Measurements from ENCODE around the gene SHANK2.

Gene SHANK2

DNA sequence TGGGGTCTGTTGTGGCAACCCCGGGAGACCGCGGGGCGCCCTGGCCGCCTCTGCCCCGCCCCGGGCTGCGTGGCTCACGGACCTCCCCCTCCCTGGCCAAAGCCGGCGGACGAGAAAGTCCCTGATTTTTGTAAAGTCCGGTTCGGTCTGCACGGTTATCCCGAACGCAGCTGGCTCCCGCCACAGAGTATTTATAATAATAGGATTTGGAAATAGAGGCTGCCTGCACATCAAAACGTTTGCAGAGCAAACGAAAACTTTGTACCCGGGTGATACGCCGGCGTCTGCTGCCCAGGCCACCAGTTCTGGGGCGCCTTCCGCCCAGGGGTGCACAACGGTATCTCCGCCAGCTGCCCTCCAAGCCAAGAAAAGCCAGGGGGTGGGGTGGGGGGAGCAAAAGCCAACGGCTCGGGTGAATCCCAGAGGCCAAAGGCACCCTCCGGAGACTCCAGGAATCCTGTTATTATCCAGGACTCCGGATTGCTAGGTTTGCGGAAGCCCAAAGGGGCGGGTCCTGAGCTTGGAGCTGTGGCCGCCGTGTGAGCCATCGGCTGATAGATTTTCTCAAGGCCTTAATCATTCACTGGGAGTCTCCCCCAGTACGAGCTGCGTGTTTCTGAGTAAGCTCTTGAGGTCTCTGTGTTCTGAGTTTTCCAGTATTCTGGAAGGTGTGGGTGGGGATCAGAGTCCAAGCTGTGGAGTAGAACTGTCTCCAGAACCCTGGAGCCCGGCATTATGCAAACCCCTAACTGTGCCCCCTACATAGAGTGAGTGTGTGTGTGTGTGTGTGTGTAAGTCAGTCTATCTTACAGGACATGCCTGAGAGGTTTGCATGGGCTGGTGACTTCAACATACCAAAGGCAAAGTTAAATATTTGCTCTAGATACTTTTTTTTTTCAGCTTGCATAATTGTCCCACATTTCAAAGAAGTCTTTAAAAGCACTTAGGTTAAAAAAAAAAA lies 673 bp upstream of the SHANK2 start:
- no peaks in the 10 kb centered on the region for H3K4me1 ChIP-seq
- H3K27me3 ChIP-seq = peaks cover 89% of the 10 kb centered on the region
- no peak overlapping the region for H3K4me3 ChIP-seq (ENCODE audit: low read depth, low read length)
- no peaks in the 10 kb centered on the region for H3K9me3 ChIP-seq
- no peak for DNase-seq
- TF ChIP-seq CTCF (IDR thresholded peaks at IDR 0.05; ENCODE audit: low read depth, low read length) = no peak
- H3K36me3 ChIP-seq = no peaks in the 10 kb centered on the region

DNA sequence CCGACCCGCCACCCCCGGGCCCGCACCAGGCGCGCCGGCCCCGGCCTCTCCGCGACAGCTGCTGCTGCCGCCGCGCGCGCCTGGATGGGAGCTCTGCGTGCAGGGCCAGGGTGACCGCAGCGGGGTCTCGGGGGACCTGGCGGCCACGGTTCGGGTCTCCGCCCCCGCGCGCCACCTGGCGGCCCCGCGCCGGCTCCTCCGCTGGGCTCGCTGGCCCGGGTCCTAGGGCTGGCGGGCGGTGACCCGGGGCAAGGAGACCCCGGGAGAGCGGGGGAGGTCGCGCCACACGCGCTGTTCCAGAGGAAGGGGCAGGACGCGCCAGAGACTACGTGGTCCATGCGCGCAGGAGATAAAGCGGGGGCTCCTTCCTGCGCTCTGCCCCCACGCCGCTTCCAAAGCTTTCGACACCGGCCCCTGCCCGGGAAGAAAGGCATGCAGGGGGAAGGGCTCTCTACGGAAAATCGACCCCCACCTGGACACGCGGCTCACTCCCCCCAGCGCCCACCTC lies 562 bp downstream of the SHANK2 start:
- no peak for TF ChIP-seq CTCF (IDR thresholded peaks at IDR 0.05; ENCODE audit: low read depth, low read length)
- H3K4me3 ChIP-seq (ENCODE audit: low read depth, low read length) = no peak overlapping the region
- no peaks in the 10 kb centered on the region for H3K9me3 ChIP-seq
- peaks cover 89% of the 10 kb centered on the region for H3K27me3 ChIP-seq
- H3K36me3 ChIP-seq = no peaks in the 10 kb centered on the region
- peak; percentile 73 for DNase-seq
- H3K4me1 ChIP-seq = no peaks in the 10 kb centered on the region

DNA sequence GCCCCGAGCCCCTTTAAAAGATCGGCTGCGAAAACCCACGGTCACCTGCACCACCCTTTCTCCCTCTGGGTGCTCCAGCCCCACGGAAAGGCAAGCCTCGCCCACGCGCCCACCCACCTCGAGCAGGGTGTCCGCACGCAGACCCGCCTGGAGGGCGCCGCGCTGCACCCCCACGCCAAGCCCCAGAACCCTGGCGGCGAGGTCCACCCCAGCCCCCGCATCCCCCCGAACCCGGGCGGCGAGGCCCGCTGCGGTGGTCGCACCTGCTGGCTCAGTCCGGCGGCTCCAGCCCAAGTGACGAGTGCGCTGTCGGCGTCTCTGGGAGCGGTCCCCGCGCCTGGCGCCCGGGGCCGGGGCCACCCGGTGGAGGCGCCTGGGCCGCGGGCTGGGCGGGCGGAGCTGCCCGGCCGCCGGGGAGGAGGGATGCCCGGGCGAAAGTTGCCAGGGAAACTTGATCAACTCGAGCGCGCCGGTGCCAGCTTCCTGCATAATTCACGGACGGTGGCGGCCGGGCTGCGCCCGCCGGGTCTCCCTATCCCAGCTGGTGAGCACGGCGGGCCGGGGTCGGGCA lies 1.1 kb downstream of the SHANK2 start:
- Histone ChIP-seq H3K4me3 (ENCODE audit: low read depth, low read length) (no peak overlapping the region), H3K9me3 (no peaks in the 10 kb centered on the region), H3K27me3 (peaks cover 86% of the 10 kb centered on the region), H3K4me1 (no peaks in the 10 kb centered on the region), H3K36me3 (no peaks in the 10 kb centered on the region)
- no peak for DNase-seq
- no peak for TF ChIP-seq CTCF (IDR thresholded peaks at IDR 0.05; ENCODE audit: low read depth, low read length)

- no peak overlapping the region for H3K4me3 ChIP-seq (ENCODE audit: low read depth, low read length)
Measured at GRCh38 chr11:71250523-71251150, 1.7 kb downstream of the SHANK2 start.

GRCh38 chr11:71249301-71249700 lies 3.1 kb downstream of the SHANK2 start:
- Histone ChIP-seq H3K27me3 (peaks cover 67% of the 10 kb centered on the region), H3K4me3 (ENCODE audit: low read depth, low read length) (no peak overlapping the region), H3K4me1 (no peaks in the 10 kb centered on the region), H3K9me3 (no peaks in the 10 kb centered on the region), H3K36me3 (no peaks in the 10 kb centered on the region)
- DNase-seq = no peak
- no peak for TF ChIP-seq CTCF (IDR thresholded peaks at IDR 0.05; ENCODE audit: low read depth, low read length)

More at GRCh38 chr11:71250523-71251150, 1.7 kb downstream of the SHANK2 start:
- no peak for DNase-seq
- TF ChIP-seq CTCF (IDR thresholded peaks at IDR 0.05; ENCODE audit: low read depth, low read length) = no peak
- Histone ChIP-seq H3K9me3 (no peaks in the 10 kb centered on the region), H3K4me1 (no peaks in the 10 kb centered on the region), H3K27me3 (peaks cover 80% of the 10 kb centered on the region), H3K36me3 (no peaks in the 10 kb centered on the region)
